ENCODE measurements around the gene DDAH1. TPM values are rescaled to one million over a fixed set of nuclear protein-coding genes. Genes with fewer than 3 reads are reported as not detected.

Gene DDAH1
- total RNA-seq, 1 experiment from 2014 or later: 36.3 TPM

GRCh38 chr1:85411567-85412305 lies 53.2 kb downstream of the DDAH1 start:
- no peak overlapping the region for H2BK12ac ChIP-seq (ENCODE audit: insufficient read length, low read depth, low read length)
- no peak overlapping the region for H3K4me2 ChIP-seq (ENCODE audit: insufficient read depth, insufficient read length, low read length)
- no peak for TF ChIP-seq CTCF (conservative IDR thresholded peaks at IDR 0.05)
- H3K27me3 Mint-ChIP-seq (ENCODE audit: low read depth): no peaks in the 10 kb centered on the region
- H3K14ac ChIP-seq (ENCODE audit: insufficient read depth, low read length): no peak overlapping the region
- no peaks in the 10 kb centered on the region for H3K79me2 ChIP-seq (ENCODE audit: insufficient read depth, low read length)
- no peak overlapping the region for H2BK15ac ChIP-seq (ENCODE audit: low read depth, low read length)
- peaks cover 3% of the 10 kb centered on the region; the same call in 1 of the 2 replicates for H3K4me1 ChIP-seq (ENCODE audit: insufficient read depth, low read length)
- H3K23me2 ChIP-seq (ENCODE audit: insufficient read length, low read depth, low read length, poor library complexity, severe bottlenecking): no peaks in the 10 kb centered on the region
- H3K9ac ChIP-seq (ENCODE audit: extremely low read depth, insufficient read length, low read length): no peak overlapping the region
- H4K8ac ChIP-seq (replicated peaks; ENCODE audit: insufficient read length, low read depth, low read length): no peak overlapping the region
- no peak overlapping the region for H3K27ac ChIP-seq (ENCODE audit: insufficient read length, low read depth, low read length)
- H3K27ac Mint-ChIP-seq: peak overlapping the region; percentile 58 to 92 (median 84); a peak in 6 of 7 replicates
- no peak overlapping the region for H4K5ac ChIP-seq (ENCODE audit: insufficient read length, low read depth, low read length)
- H4K20me1 ChIP-seq (ENCODE audit: control insufficient read depth, insufficient read depth, insufficient read length): no peaks in the 10 kb centered on the region
- H3K23ac ChIP-seq (ENCODE audit: insufficient read length, low read depth, low read length): no peak overlapping the region
- no peak overlapping the region for H3K18ac ChIP-seq (ENCODE audit: insufficient read length, low read depth, low read length)
- no peak for DNase-seq
- no peak overlapping the region for H2BK20ac ChIP-seq (ENCODE audit: low read depth, low read length, poor library complexity, severe bottlenecking)
- 0 out of 5 replicates have a peak overlapping the region, but pooled peaks of 1 of the 2 experiments have one; percentile 11 for H3K4me3 Mint-ChIP-seq
- no peak overlapping the region for H2AK5ac ChIP-seq (ENCODE audit: insufficient read length, low read length)
- peaks cover 0 to 2% (median 0%) of the 10 kb centered on the region in 3 experiments; a peak in 1 of 7 replicates for H3K36me3 Mint-ChIP-seq (ENCODE audit: insufficient read depth in 1 of 3, low read depth in 3 of 3)
- H2BK120ac ChIP-seq (ENCODE audit: low read depth, low read length, poor library complexity, severe bottlenecking): no peak overlapping the region
- H2BK5ac ChIP-seq (ENCODE audit: insufficient read length, low read length): no peak overlapping the region
- peaks cover 33 to 36% of the 10 kb centered on the region in 2 experiments for H3K4me1 Mint-ChIP-seq
- no peak overlapping the region for H3K56ac ChIP-seq (ENCODE audit: insufficient read length, low read depth, low read length)
- no peaks in the 10 kb centered on the region for H3K9me3 Mint-ChIP-seq
- no peaks in the 10 kb centered on the region for H3K9me3 ChIP-seq (ENCODE audit: control insufficient read depth, low read depth, low read length)
- no peak overlapping the region for H2AFZ ChIP-seq (ENCODE audit: low read length)
- H4K91ac ChIP-seq (ENCODE audit: insufficient read length, low read depth, low read length): no peak overlapping the region
- no peak overlapping the region for H3T11ph ChIP-seq (ENCODE audit: low read length)
- no CpG with 5 or more reads among the region's 5 CpGs for WGBS (ENCODE audit: extremely low coverage, insufficient read length, low lambda C conversion rate)
- no peaks in the 10 kb centered on the region for H3K27me3 ChIP-seq (ENCODE audit: insufficient read depth, low read length)
- H3K79me1 ChIP-seq (ENCODE audit: insufficient read depth, low read depth, low read length, poor library complexity, severe bottlenecking): no peaks in the 10 kb centered on the region
- H3K4ac ChIP-seq (ENCODE audit: low read depth, low read length): no peak overlapping the region

Measured in H9 (cell line).